EH (cell line): ENCODE results near the gene PAK4.

Experiments used
- DNase-seq: peaks from one replicate; pipeline ENCODE4 v3.0.0-alpha.2; 2015; ENCODE audit warnings: low read depth

Gene PAK4

DNA sequence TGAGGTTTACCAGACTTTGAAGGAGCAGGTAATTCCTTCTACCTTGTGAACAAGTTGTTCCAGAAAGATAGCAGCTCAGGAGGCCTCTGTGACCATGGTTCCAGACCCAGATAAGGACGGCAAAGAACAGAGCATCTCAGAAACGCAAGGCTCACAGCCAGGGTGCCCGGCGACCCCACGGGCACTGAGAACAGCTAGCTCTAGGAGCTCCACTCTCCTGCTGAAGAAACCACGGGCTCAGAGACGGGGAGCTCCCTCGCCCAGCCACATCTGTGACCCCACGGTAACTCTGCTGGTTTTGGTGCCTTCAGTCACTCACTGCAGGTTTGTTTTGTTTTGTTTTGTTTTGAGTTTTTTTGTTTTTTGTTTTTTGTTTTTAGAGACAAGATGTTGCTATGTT is 55.2 kb downstream of the PAK4 start:
- DNase-seq, result no peak

DNA sequence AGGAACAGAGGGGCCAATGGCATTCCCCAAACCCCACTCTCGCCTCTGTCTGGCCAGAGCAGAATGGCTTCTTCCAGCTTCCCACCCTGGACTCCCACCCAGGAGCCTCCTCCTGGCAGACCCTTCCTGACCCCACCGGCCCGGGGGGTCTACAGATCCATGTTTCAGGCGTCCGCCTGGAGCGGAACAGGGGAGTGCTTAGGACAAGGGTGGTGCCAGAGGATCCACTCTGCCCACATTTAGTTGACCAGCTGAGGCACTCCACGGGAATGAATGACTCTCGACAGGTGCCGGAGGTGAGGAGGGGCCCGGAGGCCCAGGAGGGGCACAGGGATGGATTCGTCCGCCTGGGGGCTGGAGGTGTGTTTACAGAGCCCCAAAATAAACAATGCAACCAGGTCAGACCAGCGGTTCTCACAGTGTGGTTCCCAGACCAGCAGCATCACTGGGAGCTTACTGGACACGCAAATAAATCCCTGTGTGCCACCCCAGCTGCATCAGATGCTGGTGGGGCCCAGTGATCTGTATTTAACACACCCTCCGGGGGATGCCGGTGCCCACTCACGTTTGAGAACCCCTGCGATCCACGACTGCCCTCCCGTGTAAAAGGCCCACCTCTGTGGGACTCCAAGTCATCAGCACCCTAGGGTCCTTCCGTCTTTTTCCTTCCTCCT is 56.1 kb downstream of the PAK4 start:
- no peak for DNase-seq

DNA sequence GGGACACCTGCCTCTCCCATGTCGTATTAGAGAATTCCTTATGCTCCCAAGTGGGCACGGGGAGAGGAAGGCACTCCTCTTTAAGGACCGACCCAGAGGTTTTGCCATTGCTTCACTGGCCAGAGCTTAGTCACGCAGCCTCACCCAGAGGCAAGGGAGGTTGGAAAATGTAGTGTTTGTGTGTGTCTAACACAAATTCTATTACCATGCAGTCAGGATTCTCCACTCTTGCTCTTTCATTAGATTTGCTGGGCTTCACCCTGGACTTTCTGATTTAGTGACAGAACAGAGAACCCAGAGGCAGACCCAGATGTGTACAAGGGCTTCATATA is 56.6 kb downstream of the PAK4 start:
- no peak for DNase-seq

GRCh38 chr19:39183104-39183503 is 57.5 kb downstream of the PAK4 start:
- DNase-seq, result no peak

- no peak for DNase-seq
Observed at GRCh38 chr19:39186391-39186790, 60.8 kb downstream of the PAK4 start.

DNA sequence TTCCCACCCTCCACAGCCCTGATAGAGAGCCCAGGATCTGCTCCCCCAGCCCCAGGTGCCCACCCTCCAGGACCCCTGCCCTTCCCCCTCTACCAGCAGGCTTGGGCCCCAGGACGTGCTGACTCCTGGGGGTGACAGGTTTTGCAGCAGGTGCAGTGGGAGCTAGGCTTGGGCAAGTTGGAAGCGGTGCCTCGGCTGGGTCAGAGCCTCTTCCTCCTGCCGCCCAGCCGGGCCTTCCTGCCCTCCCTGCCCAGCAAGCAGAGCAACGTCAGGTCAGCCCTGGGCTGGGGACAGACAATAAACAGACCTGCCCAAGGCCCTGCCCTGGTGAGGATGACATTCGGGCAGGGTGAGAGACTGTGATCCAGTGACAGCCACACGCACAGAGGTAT is 62.0 kb downstream of the PAK4 start:
- DNase-seq, result no peak

- no peak for DNase-seq
Observed at GRCh38 chr19:39188960-39189359, 63.4 kb downstream of the PAK4 start.

DNA sequence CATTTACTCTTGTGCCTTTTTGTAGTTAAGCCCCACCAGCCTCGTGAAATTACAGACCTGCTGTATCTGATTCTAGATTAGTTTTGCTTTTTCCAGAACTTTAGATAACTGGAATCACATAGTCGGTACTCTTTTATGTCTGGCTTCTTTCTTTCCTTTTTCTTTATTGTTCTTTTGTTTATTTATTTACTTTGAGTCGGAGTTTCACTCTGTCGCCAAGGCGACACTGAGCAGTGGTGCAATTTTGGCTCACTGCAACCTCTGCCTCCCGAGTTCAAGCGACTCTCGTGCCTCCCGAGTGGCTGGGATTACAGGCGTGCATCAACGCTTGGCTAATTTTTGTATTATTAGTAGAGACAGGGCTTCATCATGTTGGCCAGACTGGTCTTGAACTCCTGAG is 65.2 kb downstream of the PAK4 start:
- no peak for DNase-seq

DNA sequence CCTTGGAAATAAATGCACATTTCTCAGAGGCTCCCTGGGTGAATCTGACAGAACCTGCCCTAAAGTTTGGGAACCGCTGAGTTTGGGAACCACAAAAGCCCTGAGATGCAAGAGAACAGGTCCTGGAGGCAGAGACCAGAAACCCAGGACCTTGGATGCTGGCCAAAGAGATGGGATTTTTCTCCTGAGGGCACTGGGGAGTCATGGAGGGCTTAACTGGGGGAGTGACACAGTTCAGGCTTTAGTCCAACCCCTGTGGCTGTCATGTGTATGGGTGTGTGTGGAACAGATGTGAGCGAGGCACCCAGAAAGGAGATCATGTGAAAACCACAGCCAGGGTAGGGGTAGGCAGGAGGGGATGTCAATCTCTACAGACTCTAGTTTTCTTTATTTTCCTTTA is 67.3 kb downstream of the PAK4 start:
- DNase-seq, result peak; percentile 39

DNA sequence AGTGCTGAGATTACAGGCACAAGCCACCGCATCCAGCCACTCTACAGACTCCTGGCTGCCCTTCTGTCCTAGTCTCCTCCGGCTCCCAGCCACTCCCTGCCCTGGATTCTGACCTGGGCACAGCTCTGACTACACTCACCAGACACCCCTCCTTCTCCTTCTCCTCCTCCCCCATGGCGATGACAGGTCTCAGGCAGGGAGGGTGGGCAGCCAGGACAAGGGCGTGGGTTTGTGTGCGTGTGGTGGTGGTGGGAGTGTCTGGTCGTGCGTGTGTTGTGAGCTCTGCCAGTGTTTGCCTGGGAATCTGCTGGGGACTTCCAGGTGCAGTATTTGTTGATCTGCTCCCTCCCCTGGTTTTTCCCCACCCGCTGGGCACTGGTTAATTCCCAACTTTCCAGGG is 68.2 kb downstream of the PAK4 start:
- DNase-seq, result no peak

DNA sequence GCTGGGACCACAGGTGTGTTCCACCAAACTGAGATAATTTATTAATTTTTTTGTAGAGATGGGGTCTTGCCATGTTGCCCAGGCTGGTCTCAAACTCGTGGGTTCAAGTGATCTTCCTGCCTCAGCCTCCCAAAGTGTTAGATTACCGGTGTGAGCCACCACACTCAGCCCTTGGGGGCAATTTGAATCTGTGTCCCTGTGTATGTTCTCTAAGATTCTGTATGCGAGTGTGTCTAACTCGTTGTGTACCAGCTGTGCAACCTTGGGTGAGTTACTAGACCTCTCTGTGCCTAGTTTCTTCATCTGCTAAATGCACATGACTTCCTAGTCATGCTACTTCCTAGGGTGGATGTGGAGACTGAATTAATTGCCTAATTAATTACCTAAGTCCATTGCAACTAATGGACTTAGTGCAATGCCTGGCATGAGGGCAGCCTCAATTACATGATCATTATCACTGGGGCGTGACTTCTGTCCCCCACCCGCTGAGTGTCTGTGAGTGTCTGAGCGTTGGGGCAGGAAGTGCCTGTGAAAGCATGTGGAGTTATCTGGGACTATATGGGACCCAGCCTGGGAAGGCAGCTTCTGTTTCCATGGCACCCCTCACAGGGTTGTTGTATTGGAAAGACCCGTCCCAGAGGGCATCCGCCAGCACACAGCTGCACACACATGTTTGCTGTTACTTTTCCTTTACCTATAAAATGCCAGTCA is 69.4 kb downstream of the PAK4 start:
- no peak for DNase-seq

DNA sequence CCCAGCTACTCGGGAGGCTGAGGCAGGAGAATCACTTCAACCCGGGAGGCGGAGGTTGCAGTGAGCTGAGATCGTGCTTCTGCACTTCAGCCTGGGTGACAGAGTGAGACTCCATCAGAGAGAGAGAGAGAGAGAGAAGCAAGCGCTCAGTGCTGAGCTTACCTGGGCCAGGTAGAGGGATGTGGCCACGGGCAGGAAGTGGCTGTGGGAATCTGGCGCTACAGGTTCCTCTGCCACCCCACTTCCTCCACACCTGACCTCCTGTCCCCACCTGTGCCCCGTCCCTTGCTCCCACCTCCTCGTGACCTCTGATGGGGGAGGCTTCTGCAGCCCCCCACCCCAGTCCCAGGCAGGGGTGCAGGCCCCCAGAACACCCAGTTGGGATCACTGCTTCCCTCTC is 70.2 kb downstream of the PAK4 start:
- no peak for DNase-seq

GRCh38 chr19:39196320-39196719 is 70.7 kb downstream of the PAK4 start:
- no peak for DNase-seq

GRCh38 chr19:39196860-39197562 is 71.4 kb downstream of the PAK4 start, which contains the start of gene NCCRP1:
Gene NCCRP1, plus strand, starts transcription at chr19:39196964. Its CDS starts 19 bp downstream, at chr19:39196983.
- DNase-seq, result no peak

- no peak for DNase-seq
Observed at GRCh38 chr19:39197808-39198207, 72.2 kb downstream of the PAK4 start.

DNA sequence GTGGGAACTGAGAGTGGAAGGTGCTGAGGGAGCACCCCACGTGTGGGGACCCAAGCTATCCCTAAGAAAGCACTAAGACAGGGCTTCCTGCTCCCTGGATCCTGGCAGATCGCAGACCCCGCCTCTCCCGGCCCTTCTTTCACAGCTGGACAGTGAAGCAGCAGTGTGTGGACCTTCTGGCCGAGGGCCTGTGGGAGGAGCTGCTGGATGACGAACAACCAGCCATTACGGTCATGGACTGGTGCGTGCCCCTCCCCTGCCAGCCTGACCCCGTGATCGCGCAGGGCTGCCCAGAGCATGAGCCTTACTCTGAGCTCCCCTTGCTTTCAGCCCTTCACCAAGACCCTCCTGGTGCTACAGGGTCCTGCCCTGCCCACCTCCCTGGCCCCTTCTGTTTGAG is 73.4 kb downstream of the PAK4 start:
- DNase-seq, result peak; percentile 68

GRCh38 chr19:39200066-39200802 is 74.6 kb downstream of the PAK4 start:
- DNase-seq, result no peak

DNA sequence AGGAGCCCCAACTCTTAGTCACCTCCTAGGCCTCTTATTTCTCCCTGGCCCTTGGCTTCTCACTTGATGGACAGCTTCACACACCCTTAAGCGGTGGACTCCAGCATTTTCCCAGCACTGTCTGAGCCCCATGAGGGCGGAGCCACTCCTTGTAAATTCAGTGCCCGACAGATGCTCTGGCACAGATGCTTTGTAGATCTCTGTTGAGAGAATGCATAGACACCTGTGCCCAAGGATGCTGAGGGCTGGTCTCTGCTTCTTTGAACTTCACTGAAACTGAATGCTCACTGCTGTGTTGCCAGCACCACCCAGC is 75.2 kb downstream of the PAK4 start:
- DNase-seq, result no peak

DNA sequence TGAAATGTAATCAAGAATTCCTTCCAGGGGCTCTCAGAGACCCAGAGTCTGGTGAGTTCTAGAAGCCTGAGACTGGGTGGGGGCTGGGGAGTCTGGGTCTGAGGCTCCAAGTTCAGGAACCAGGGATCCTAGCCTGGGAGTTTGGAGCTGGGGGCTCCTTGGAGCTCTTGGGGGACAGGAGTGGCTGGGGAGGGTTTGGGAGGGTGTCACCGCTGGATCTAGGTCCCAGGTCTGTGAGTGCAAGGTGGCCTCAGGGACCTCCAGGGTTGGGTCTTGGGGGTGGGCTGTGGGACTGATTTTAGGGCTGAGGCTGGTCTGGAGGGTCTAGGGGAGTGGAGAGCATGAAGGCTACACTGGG is 77.4 kb downstream of the PAK4 start:
- DNase-seq, result no peak

DNA sequence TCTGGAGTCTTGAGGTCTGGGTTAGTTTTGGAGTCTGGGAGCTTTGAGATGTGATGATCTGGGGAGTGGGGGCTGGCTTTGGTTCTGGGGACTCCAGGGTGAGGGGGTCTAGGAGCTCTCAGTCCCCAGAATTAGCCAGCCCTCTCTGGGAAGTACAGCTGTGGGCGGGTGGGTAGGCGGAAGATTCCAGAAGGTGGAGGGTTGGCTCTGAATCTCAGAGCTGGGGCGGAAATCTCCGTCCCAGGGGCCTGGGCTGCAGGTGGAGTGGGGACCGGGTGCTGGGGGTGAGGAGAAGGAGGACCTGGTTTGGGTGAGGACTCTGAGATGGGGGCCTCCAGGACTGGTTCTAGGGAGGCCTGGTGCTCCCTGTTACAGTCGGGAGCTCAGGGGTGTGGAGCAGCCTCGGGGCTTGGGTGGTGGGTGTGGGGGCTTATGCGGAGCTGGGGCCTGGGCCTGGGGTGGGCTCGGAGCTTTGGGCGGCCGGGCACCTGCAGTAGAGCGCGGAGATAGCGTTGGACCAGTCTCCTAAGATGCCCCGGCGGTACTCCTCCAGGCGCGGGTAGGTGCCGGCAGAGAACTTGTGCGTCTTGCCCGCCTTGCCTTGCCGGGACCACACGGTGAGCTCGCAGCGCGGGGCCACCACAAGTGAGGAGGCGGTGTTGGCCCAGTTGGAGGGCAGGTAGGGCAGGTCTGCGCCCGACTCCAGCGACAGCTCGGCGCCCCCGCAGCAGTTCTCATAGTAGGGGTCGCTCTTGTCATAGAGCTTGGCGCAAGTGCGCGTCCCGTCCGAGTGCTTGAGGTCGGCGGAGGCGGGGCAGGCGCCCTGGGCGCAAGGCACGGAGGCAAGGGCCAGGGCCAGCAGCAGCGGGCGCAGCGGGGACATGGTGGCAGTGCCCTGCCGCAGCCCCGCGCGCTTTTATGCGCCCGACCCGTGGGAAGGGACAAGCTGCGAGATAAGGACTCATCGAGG is 78.1 kb downstream of the PAK4 start, which contains the start of gene SYCN:
SYCN (minus strand) TSS at position 892 of the 970 bp plus-strand sequence; CDS start at position 883, 9 bp downstream.
- no peak for DNase-seq

- no peak for DNase-seq
Observed at GRCh38 chr19:39205449-39205764, 79.8 kb downstream of the PAK4 start.

DNA sequence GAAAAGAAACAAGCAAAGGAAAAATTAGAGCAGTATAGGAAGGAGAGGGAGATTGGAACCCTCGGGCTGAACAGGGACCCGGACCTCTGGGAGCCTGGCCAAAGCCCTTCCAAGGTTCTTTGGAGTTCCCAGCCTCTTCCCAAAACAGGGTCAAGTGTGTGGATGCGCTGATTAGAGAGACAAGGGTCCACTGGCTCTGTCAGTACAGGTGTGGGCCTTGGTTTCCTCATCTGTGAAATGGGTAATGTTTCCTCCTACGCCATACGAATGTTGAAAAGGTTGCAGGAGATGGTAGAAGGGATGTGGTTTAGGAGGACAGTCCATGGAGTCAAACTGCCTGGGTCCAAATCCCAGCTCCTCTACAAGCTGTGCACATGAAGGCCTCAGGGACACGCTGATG is 80.5 kb downstream of the PAK4 start:
- DNase-seq, result no peak
